Tibial artery (tissue), 4 donors: Measurements from ENCODE around the gene DIRAS3.

ENCODE experiments used
- DNase-seq, 2 donors: peaks; one replicate each; pipeline ENCODE4 v3.0.0-alpha.2; 2019
- H3K27ac ChIP-seq, 2 donors: fragments of 200-600 bp; sonication (generic) in 1 of 2; 1 replicate in 1 of 2; 2 replicates in 1 of 2; pipeline ENCODE4 v1.5.1; 2018 to 2019; ENCODE audit warnings: mild to moderate bottlenecking in 1 of 2
- H3K27me3 ChIP-seq, 2 donors: fragments of 200-600 bp; sonication (generic) in 1 of 2; one replicate each; pipeline versions ENCODE4 v1.5.1 to v1.6.0; 2016 to 2019
- H3K36me3 ChIP-seq, 3 donors: fragments of 200-600 bp; sonication (generic) in 2 of 3; one replicate each; pipeline ENCODE4 v1.5.1; 2016 to 2019; ENCODE audit warnings: mild to moderate bottlenecking in 2 of 3
- H3K4me1 ChIP-seq, 4 donors: fragments of 200-600 bp; sonication (generic) in 2 of 4; 1 replicate in 3 of 4; 2 replicates in 1 of 4; pipeline ENCODE4 v1.5.1; 2016 to 2019
- H3K4me3 ChIP-seq, 2 donors: fragments of 200-600 bp; sonication (generic) in 1 of 2; 1 replicate in 1 of 2; 2 replicates in 1 of 2; pipeline ENCODE4 v1.5.1; 2018 to 2019; ENCODE audit warnings: mild to moderate bottlenecking in 2 of 2
- H3K9me3 ChIP-seq, 3 donors: fragments of 200-600 bp; sonication (generic) in 1 of 3; one replicate each; pipeline ENCODE4 v1.5.1; 2016 to 2019
- CTCF ChIP-seq, 2 experiments: fragments of 200-600 bp in 1 of 2; fragments of 450-650 bp in 1 of 2; IDR thresholded peaks; one replicate each; pipeline ENCODE4 v1.5.1; 2017 to 2019; ENCODE audit warnings: antibody characterized with exemption in 2 of 2, mild to moderate bottlenecking in 1 of 2, moderate library complexity in 1 of 2
- intact Hi-C: fragments of 100-400 bp; cut with DNase I; formaldehyde crosslinking; loops from one replicate; pipeline ENCODE4 v1.15.0; 2023; ENCODE audit warnings: low total_unique reads

Gene DIRAS3

GRCh38 chr1:68024635-68025338 is 25.6 kb downstream of the DIRAS3 start:
- Histone ChIP-seq H3K27me3 (no peaks in the 10 kb centered on the region), H3K36me3 (no peaks in the 10 kb centered on the region), H3K4me1 (no peaks in the 10 kb centered on the region), H3K4me3 (no peak overlapping the region), H3K9me3 (no peaks in the 10 kb centered on the region), H3K27ac (no peak overlapping the region)
- DNase-seq, result no peak
- intact Hi-C loops, result no loop called here
- no peak for TF ChIP-seq CTCF (IDR thresholded peaks at IDR 0.05)

GRCh38 chr1:68016381-68016780 is 34.0 kb downstream of the DIRAS3 start:
- Histone ChIP-seq H3K4me3 (no peak overlapping the region), H3K4me1 (peaks cover 0 to 3% (median 0%) of the 10 kb centered on the region in 4 donors), H3K27ac (no peak overlapping the region), H3K27me3 (no peaks in the 10 kb centered on the region), H3K36me3 (no peaks in the 10 kb centered on the region), H3K9me3 (no peaks in the 10 kb centered on the region)
- intact Hi-C loops, result no loop called here
- no peak for TF ChIP-seq CTCF (IDR thresholded peaks at IDR 0.05)
- DNase-seq, result no peak

- no peaks in the 10 kb centered on the region for H3K36me3 ChIP-seq
- H3K27ac ChIP-seq, result no peak overlapping the region
- H3K27me3 ChIP-seq, result no peaks in the 10 kb centered on the region
- DNase-seq, result no peak
- H3K4me1 ChIP-seq, result peaks cover 0 to 3% (median 0%) of the 10 kb centered on the region in 4 donors
- no peak for TF ChIP-seq CTCF (IDR thresholded peaks at IDR 0.05)
- no peaks in the 10 kb centered on the region for H3K9me3 ChIP-seq
- no peak overlapping the region for H3K4me3 ChIP-seq
- intact Hi-C loops, result no loop called here
These were observed 34.5 kb downstream of the DIRAS3 start for GRCh38 chr1:68015971-68016370.

GRCh38 chr1:68015369-68015768 is 35.1 kb downstream of the DIRAS3 start:
- Histone ChIP-seq H3K9me3 (no peaks in the 10 kb centered on the region), H3K4me3 (no peak overlapping the region), H3K27me3 (no peaks in the 10 kb centered on the region), H3K36me3 (no peaks in the 10 kb centered on the region), H3K27ac (no peak overlapping the region), H3K4me1 (peaks cover 0 to 3% (median 0%) of the 10 kb centered on the region in 4 donors)
- DNase-seq, result no peak
- TF ChIP-seq CTCF (IDR thresholded peaks at IDR 0.05), result no peak
- intact Hi-C loops, result no loop called here

GRCh38 chr1:68013351-68013750 is 37.1 kb downstream of the DIRAS3 start:
- DNase-seq, result no peak
- TF ChIP-seq CTCF (IDR thresholded peaks at IDR 0.05), result no peak
- H3K9me3 ChIP-seq, result no peaks in the 10 kb centered on the region
- H3K27me3 ChIP-seq, result no peaks in the 10 kb centered on the region
- peaks cover 0 to 3% (median 0%) of the 10 kb centered on the region in 4 donors for H3K4me1 ChIP-seq
- no peak overlapping the region for H3K27ac ChIP-seq
- H3K36me3 ChIP-seq, result no peaks in the 10 kb centered on the region
- H3K4me3 ChIP-seq, result no peak overlapping the region
- intact Hi-C loops, result no loop called here
